ENCODE data around the gene TACC2. TPM values are rescaled to one million over a fixed set of nuclear protein-coding genes. Genes with fewer than 3 reads are reported as not detected.

Gene TACC2
- total and polyA plus RNA-seq, 9 of the 15 experiments (the other 6 are each of a cell fraction or from before 2014, with no cell fraction given) = under 0.01 to 0.35 (median 0.03) TPM; not detected in 6

GRCh38 chr10:122181876-122182275, 192.9 kb downstream of the TACC2 start (continued):
- TF ChIP-seq PTRF (tag; IDR thresholded peaks at IDR 0.05) (no peak), ZNF699 (CRISPR knock-in tag; IDR thresholded peaks at IDR 0.05; ENCODE audit: insufficient replicate concordance) (no peak), EP400 (IDR thresholded peaks at IDR 0.05) (no peak), GATAD2B (IDR thresholded peaks at IDR 0.05; ENCODE audit: borderline replicate concordance) (no peak), ZNF41 (CRISPR knock-in tag; conservative IDR thresholded peaks at IDR 0.05) (no peak), ZNF318 (IDR thresholded peaks at IDR 0.05; ENCODE audit: borderline replicate concordance in 1 of 2, low read depth in 1 of 2) (no peak), ZNF778 (CRISPR knock-in tag; IDR thresholded peaks at IDR 0.05) (no peak), NFATC3 (IDR thresholded peaks at IDR 0.05) (no peak), ZNF740 (CRISPR knock-in tag; IDR thresholded peaks at IDR 0.05) (no peak), ZNF740 (tag; IDR thresholded peaks at IDR 0.05) (no peak), SMC3 (conservative IDR thresholded peaks at IDR 0.05; ENCODE audit: insufficient read depth, low read depth, low read length) (no peak)
